IPS DF 4.7 (cell line): ENCODE measurements around the gene RNF217.

Experiments used
- DNase-seq: peaks from one replicate; pipeline ENCODE4 v3.0.0-alpha.2; 2013; ENCODE audit warnings: low spot score; ENCODE audit errors: extremely low read depth

RNF217 gene

DNA sequence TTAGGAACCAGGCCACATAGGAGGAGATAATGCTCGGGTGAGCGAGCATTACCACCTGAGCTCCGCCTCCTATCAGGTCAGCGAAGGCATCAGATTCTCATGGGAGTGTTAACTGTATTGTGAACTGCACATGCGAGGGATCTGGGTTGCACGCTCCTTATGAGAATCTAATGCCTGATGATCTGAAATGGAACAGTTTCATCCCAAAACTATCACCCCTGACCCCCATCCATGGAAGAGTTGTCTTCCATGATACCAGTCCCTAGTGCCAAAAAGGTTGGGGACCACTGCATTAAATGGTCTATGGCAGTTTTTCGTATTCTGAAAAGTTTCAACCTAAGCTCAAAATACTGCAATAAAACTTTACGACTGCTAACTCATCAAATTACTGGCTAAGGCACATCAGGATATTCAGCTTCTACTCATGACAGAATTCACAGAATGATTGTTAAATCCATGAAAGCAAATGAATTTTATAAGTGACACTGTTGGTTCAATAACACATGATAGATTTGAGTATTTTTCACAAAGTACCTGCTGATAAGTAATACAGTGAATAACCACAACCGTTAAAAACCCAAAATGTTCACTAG lies 25.9 kb downstream of the RNF217 start:
- no peak for DNase-seq

DNA sequence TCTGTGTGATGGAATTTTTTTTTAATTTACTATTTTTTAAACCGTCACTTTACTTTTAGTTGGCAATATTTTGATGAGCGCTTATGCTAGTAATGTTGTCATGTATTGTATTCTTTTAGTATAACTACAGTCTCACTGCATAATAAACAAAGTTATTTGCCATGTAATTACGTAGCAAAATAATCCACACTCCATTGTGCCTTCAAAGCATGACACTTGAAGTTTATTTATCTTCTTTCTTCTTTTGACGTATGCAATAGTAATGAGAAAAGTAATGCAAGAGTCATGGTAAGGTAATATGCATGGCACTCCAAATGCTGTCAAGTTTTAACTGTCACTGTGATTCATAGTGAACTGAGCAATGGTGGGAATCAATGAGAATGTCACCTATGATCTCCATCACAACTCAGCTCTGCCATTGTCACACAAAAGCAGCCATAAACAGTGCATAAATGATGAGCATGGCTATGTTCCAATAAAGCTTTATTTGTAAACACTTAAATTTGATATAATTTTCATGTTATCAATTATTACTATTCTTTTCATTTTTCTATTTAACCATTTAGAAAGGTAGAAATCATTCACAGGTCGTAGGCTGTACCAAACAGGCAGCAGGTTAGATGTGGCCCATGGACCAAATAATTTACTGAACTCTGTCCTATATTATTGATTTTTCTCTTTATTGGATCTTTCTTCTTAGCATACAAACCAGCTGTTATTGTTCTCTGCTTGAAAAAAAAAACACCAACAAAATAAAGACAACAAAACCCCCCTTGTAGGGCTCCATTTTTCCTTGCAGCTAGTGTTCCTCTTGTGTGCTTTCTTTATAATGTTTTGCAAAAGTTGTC lies 27.1 kb downstream of the RNF217 start:
- no peak for DNase-seq

DNA sequence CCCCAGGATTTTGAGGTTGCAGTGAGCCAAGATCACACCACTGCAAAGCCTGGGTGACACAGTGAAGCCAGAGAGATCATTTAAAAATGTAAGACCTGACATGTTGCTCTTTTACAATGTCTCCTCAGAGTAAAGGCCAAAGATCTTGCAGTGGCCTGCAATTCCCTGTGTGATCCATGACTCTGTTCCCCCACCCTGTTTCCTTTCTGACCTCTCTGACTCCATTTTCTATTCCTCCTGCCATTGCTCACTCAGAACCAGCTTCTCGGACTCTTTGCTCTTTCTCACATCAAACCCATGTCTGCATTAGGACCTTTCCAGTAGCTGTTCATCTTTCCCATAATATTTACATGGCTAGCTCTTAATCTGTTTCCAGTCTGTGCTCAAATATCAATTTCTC lies 28.8 kb downstream of the RNF217 start:
- DNase-seq: no peak

DNA sequence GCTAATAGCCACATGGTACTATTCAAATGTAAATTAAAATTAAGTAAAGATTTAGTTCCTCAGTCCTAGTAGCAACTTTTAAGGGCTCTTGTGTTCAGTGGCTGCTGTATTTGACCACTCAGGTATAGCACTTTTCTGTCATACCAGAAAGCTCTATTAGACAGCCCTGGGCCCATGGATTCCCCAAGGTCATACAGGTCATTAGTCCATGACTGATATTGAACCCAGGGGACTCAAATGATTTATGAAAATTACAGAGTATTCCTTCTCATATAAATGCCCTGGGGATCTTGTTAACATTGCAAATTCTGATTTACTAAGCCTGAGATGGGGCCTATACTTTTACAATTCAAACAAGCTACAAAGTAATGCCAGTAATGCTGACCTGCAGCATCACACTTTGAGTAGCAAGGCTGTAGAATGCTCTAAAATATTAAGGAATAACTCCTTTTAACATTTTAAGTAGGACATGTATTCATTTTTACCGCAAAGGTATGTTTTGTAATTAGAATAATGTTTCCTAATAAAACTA lies 29.6 kb downstream of the RNF217 start:
- no peak for DNase-seq

DNA sequence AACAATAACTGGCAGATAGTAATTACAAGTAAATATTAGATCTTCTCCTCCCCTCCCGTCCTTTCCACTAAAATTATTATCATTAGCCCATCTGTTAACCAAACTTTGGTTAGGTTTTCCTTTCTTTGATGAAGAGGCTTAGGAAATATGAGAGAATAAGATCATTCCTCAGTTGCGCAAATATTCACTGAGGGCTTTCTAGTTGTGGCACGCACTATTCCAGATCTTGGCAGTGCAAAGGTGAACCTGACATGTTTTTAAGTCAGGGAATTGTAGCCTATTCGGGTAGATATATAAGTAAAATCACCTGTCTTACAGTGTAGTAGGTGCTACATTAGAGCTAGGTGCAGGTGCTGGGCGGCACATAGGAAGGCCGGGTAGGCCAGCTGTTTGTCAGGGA lies 31.1 kb downstream of the RNF217 start:
- no peak for DNase-seq

DNA sequence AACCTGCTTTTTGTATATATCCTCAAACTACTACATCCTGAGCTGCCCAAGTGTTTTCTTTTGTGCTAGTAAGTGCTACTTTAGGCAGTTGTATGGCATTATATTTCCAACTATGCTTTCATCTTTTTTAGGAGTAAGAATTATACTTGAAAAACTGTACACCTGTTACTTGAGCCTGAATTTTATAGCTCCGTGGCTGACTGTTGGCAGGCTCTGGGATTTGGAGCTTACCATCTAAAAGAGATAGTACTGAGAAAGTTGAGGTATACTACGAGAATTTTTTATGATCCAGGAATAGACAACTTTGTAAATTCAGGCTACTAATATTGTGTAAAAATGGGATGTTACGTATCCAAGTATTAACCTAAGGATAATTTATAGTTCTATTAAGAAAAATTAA lies 32.4 kb downstream of the RNF217 start:
- DNase-seq: no peak

DNA sequence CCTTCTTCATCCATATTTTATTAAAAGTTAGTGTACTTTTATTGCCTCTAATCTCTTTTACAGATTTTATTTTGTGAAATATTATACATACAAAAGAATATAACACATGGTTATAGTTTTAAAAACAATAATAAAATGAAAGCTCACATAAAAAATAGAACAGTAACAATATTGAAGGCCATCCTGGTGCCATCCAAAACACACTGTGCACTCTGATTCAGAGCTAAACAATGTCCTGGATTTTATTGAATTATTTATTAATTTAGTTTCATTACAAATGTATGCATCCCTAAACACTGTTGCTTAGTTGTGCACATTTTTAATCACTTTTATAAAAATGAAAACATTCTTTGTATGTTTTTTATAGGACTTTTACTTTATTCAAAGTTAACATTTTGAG lies 32.9 kb downstream of the RNF217 start:
- DNase-seq: no peak

DNA sequence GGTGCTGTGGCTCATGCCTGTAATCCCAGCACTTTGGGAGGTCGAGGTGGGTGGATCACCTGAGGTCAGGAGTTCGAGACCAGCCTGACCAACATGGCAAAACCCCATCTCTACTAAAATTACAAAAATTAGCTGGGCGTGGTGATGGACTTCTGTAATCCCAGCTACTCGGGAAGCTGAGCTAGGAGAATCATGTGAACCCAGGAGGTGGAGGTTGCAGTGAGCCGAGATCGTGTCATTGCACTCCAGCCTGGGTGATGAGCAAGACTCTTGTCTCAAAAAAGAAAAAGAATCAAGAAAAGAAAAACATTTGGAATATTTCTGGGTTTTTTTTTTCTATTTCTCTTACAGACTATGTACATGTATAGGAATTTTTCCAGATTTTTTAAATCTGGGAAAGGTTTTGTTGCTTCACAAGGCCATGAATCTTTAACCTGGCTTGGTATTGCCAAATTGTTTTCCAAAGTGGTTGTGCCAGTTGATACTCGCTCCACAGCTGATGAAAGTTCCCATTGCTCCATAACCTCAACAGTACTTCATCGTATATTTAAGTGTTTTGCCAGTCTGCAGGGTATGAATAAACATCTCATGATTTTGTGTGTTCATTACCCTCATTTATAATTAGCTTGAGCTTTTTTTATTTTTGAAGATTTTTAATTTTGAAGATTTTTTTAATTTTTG lies 33.5 kb downstream of the RNF217 start:
- no peak for DNase-seq

GRCh38 chr6:124996411-124996810 lies 34.2 kb downstream of the RNF217 start:
- no peak for DNase-seq

GRCh38 chr6:124997196-124997875 lies 35.1 kb downstream of the RNF217 start:
- no peak for DNase-seq

DNA sequence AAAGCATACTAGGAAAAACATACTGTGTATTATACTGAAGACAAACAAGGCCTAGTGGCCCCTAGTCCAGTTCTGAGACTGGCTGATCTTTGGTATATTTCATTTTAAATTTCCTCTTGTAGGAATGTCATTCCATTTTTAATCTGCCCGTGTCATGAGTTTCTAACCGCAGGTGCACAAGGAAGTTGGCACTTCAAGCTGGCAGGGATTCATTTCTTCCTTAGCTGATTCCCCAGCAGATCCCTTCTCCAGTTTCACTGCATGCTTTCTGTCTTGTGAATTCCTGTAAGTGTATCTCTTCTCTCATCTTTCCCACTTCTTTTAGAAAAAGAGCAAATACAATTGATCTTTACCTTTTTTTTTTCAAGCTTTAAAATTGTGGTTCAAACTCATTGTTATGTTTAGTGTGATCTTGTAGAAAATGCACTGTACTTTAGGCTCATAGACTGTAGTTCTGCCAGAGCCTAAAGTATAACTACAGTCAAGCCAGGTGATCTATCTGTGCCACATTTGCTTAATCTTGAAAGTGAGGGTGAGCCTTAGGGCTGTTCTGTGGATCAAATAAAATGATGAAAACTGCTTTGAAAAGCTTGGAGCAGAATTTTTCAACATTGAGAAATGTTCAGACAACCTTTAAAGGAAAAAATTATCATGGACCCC lies 37.0 kb downstream of the RNF217 start:
- no peak for DNase-seq

- no peak for DNase-seq
Observed at GRCh38 chr6:125001684-125002405, 39.6 kb downstream of the RNF217 start.

GRCh38 chr6:125002406-125002741 lies 40.1 kb downstream of the RNF217 start:
- DNase-seq: no peak

GRCh38 chr6:125003070-125003469 lies 40.8 kb downstream of the RNF217 start:
- no peak for DNase-seq

DNA sequence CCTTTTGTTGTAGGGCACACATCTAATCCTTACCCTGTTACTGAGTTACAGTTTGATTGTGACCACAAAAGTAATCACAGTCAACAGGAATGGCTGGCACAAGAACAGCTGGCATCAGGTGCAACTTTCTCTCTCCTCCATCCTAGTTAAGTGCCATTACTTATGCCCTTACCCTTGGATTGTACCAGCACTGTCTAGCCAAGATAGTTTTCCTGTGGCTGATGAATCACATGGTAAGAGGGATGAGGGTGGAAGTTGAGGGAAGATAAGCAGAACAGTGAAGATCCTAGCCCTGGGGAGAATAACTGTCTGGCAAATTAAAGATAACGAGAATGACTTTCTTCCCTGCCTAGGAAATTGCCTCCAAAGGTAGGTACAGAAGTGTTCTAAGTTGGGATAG lies 42.0 kb downstream of the RNF217 start:
- DNase-seq: no peak

DNA sequence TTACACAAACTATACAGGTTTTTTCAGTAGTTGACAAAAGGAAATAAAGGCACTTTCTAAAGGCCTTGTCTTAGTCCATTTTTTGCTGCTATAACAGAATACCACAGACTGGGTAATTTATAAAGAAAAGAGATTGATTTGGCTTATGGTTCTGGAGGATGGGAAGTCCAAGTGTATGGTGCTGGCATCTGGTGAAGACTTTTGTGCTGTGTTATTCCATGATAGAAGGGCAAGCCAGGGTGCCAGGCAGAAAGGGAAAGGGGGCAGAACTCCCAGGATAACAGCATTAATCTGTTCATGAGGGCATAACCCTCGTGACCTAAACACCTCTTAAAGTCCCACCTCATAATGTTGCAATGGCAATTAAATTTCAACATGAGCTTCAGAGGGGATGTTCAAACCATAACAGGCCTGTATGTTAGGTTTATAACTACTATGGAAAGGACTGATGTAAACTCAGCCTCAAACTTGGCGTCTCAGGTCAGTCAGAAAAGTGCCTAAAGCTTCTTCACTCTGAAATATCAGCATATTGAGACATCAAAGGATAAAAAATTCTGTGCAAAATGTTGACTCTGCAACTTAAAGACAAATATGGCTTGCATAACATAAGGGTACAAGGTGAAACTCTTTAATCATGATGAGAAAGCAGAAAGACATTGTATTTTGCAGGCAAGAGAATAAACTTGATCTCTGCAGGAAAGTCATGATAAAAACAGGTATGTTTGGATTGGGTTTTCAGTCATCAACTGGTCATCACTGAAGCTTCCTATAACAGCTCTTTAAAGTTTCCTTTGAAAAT lies 42.8 kb downstream of the RNF217 start:
- DNase-seq: no peak

- no peak for DNase-seq
Observed at GRCh38 chr6:125008261-125008703, 46.0 kb downstream of the RNF217 start.

GRCh38 chr6:125008957-125009356 lies 46.7 kb downstream of the RNF217 start:
- DNase-seq: no peak

- DNase-seq: no peak
Observed at GRCh38 chr6:125009578-125009977, 47.3 kb downstream of the RNF217 start.
